ENCODE measurements around the gene TRPM2.

DNA sequence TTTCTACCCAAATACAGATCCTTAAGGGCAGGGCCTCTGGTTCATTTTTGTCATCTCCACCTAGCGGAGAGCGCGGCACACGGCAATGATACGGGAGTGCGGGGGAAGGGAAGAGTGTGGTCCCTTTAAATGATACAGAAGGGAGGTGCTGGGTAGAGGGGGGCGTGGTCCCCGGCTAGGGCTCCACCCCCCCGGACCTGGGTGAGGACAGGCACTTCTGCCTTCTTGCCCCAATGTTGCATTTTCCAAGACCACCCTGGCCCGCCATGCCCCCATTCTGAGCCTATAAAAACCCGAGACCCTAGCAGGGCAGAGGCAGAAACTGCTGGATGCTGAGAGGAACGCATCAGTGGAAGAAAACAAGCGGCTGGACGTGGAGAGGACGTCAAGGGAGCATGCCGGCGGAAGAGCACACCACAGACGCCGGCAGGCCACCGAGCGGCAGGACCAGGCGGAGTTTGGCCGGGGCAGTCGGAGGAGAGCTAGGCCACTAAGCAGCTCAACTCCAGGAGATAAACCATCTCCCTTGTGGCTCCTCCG, 131.9 kb downstream of the TRPM2 start:
- no peak for TF ChIP-seq POLR2A (IDR thresholded peaks at IDR 0.05; ENCODE audit: insufficient read depth in 1 of 2, low read depth in 2 of 2, low read length in 2 of 2)
- TF ChIP-seq, protein P1, sequence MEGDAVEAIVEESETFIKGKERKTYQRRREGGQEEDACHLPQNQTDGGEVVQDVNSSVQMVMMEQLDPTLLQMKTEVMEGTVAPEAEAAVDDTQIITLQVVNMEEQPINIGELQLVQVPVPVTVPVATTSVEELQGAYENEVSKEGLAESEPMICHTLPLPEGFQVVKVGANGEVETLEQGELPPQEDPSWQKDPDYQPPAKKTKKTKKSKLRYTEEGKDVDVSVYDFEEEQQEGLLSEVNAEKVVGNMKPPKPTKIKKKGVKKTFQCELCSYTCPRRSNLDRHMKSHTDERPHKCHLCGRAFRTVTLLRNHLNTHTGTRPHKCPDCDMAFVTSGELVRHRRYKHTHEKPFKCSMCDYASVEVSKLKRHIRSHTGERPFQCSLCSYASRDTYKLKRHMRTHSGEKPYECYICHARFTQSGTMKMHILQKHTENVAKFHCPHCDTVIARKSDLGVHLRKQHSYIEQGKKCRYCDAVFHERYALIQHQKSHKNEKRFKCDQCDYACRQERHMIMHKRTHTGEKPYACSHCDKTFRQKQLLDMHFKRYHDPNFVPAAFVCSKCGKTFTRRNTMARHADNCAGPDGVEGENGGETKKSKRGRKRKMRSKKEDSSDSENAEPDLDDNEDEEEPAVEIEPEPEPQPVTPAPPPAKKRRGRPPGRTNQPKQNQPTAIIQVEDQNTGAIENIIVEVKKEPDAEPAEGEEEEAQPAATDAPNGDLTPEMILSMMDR (CRISPR knock-in tag; IDR thresholded peaks at IDR 0.05) = peak; percentile 34; the same call in 1 of the 2 replicates
- TF ChIP-seq, protein P2, sequence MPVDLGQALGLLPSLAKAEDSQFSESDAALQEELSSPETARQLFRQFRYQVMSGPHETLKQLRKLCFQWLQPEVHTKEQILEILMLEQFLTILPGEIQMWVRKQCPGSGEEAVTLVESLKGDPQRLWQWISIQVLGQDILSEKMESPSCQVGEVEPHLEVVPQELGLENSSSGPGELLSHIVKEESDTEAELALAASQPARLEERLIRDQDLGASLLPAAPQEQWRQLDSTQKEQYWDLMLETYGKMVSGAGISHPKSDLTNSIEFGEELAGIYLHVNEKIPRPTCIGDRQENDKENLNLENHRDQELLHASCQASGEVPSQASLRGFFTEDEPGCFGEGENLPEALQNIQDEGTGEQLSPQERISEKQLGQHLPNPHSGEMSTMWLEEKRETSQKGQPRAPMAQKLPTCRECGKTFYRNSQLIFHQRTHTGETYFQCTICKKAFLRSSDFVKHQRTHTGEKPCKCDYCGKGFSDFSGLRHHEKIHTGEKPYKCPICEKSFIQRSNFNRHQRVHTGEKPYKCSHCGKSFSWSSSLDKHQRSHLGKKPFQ (CRISPR knock-in tag; IDR thresholded peaks at IDR 0.05; ENCODE audit: insufficient replicate concordance) = no peak

Data from HepG2 (cell line).